HG02798 (cell line): ENCODE data around the gene PDF.

Source experiments
- ATAC-seq: cut with Tn5 transposase; IDR thresholded peaks from one replicate; pipeline ENCODE4 v1.9.1; 2021; ENCODE audit warnings: mild to moderate bottlenecking; ENCODE audit not compliant: unreplicated experiment, poor library complexity

The PDF gene

DNA sequence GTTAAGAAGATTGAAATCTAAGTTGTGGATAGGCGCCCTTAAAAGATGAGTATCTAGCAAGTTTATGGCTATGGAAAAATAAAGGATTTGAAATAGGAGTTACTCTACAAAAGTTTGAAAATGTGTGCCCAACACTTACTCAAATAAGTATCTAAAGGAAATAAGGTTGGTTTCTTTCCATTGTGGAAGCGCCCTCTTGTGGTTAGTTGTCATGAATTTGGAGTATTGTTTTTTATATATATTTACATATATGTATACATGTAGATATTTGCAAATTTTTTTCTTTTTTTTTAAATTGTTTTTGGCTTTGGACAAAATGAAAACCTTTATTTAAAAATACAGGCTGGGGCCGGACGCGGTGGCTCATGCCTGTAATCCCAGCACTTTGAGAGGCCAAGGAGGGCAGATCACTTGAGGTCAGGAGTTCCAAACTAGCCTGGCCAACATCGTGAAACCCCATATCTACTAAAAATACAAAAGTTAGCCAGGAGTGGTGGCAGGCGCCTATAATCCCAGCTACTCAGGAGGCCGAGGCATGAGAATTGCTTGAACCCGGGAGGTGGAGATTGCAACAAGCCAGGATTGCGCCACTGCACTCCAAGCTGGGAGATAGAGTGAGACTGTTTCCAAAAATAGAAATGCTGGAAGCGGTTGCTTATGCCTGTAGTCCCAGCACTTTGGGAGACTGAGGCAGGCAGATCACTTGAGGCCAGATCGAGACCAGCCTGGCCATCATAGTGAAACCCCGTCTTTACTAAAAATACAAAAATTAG lies 43.3 kb downstream of the PDF start:
- ATAC-seq, result no peak

DNA sequence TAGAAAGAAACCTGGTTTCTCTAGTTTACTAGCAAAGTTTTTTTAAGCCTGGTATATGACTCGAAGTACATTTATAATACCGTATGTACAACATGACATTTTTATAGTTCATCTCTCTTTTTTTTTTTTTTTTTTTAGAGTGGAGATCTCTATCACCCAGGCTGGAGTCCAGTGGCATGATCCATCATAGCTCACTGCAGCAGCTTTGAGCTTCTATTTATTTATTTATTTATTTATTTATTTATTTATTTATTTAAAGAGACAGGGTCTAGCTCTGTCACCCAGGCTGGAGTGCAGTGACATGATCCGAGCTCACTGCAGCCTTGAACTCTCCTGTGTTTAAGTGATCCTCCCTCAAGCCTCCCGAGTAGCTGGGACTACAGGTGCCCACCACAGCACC lies 45.1 kb downstream of the PDF start:
- ATAC-seq, result no peak

DNA sequence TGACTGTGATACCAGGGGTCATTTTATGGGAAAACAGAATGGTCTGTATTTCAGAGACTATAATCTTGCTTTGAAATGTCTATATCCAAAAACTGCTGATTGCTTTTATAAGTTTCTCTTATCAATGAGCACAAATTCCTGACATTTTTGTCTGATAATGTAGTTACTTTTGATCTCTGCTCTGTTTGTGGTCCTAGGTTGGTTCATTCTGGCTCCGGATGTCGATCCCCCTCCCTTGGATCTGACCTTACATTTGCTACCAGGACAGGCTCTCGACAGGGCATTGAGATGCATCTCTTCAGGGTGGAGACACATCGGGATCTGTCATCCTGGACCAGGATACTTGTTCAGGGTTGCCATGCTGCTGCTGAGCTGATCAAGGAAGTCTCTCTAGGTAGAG lies 46.5 kb downstream of the PDF start:
- no peak for ATAC-seq

DNA sequence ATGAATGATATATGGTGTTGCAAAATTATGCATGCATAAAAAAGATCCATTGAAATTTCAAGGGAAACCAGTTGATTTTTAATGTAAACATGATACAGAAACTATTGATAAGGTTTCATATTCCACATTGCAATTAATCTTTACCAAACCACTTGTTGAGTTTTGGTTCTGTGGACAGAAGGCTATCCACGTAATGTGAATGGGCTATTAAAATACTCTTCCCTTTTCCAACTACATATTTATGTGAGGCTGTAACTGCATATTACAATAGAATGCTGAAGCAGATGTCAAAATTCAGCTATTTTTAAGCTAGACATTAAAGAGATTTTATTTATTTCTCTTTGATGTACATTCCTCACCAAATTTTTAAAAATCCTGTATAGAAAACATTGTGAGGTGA lies 53.0 kb downstream of the PDF start:
- no peak for ATAC-seq
